OCI-LY1 (cell line): Measurements from ENCODE around the gene ITSN2.

ENCODE experiments used
- H2AFZ ChIP-seq: fragments of 200-600 bp; sonication (generic), shearing (Covaris generic); 2 replicates; pipeline ENCODE4 v1.6.0; 2014; ENCODE audit warnings: antibody characterized with exemption, mild to moderate bottlenecking, low read length
- H3F3A ChIP-seq: fragments of 200-600 bp; sonication (generic), shearing (Covaris generic); 2 replicates; pipeline ENCODE4 v1.6.0; 2014; ENCODE audit warnings: mild to moderate bottlenecking, antibody characterized with exemption, low read length, moderate library complexity; ENCODE audit not compliant: insufficient read depth
- H3K27ac ChIP-seq: fragments of 200-600 bp; sonication (generic); 2 replicates; pipeline ENCODE4 v1.5.1; 2014; ENCODE audit warnings: low read length, mixed run types, mild to moderate bottlenecking, low read depth; ENCODE audit not compliant: poor library complexity, severe bottlenecking
- H3K27me3 ChIP-seq: fragments of 200-600 bp; sonication (generic); 2 replicates; pipeline ENCODE4 v1.6.0; 2014; ENCODE audit warnings: antibody characterized with exemption, mild to moderate bottlenecking, low read length, moderate library complexity; ENCODE audit not compliant: insufficient read depth
- H3K36me3 ChIP-seq: fragments of 200-600 bp; sonication (generic); 2 replicates; pipeline ENCODE4 v1.6.1; 2014; ENCODE audit warnings: mild to moderate bottlenecking, antibody characterized with exemption, low read length, moderate library complexity, mixed read lengths; ENCODE audit not compliant: insufficient read depth
- H3K4me1 ChIP-seq: fragments of 200-600 bp; sonication (generic); 2 replicates; pipeline ENCODE4 v1.5.1; 2014; ENCODE audit warnings: mild to moderate bottlenecking, low read length, moderate library complexity; ENCODE audit not compliant: insufficient read depth, severe bottlenecking
- H3K4me2 ChIP-seq: fragments of 200-600 bp; sonication (generic), shearing (Covaris generic); 2 replicates; pipeline ENCODE4 v1.6.1; 2014; ENCODE audit warnings: low read length
- H3K4me3 ChIP-seq: fragments of 200-600 bp; sonication (generic); 2 replicates; pipeline ENCODE4 v1.5.1; 2014; ENCODE audit warnings: low read length, low read depth, mild to moderate bottlenecking, mixed read lengths; ENCODE audit not compliant: poor library complexity, severe bottlenecking
- H3K79me2 ChIP-seq: fragments of 200-600 bp; shearing (Covaris generic); 2 replicates; pipeline ENCODE4 v1.6.1; 2016; ENCODE audit warnings: mixed run types, low read length, mixed read lengths; ENCODE audit not compliant: insufficient read depth
- H3K9ac ChIP-seq: fragments of 200-600 bp; sonication (generic), shearing (Covaris generic); 2 replicates; pipeline ENCODE4 v1.6.1; 2014; ENCODE audit warnings: mild to moderate bottlenecking, low read length, mixed read lengths
- H3K9me2 ChIP-seq: fragments of 200-600 bp; sonication (generic), shearing (Covaris generic); 2 replicates; pipeline ENCODE4 v1.6.1; 2014; ENCODE audit warnings: low read depth, mild to moderate bottlenecking, low read length, mixed read lengths
- H3K9me3 ChIP-seq: fragments of 200-600 bp; shearing (Covaris generic); 2 replicates; pipeline ENCODE4 v1.6.1; 2014; ENCODE audit warnings: low read length, mixed read lengths
- H4K20me1 ChIP-seq: fragments of 200-600 bp; sonication (generic), shearing (Covaris generic); 2 replicates; pipeline ENCODE4 v1.6.0; 2016; ENCODE audit warnings: mild to moderate bottlenecking, low read length; ENCODE audit not compliant: insufficient read depth
- CTCF ChIP-seq: fragments of 200-600 bp; sonication (generic), shearing (Covaris generic); IDR thresholded peaks from 2 replicates; pipeline ENCODE4 v1.5.1; 2017; ENCODE audit warnings: mild to moderate bottlenecking, antibody characterized with exemption, low read length, moderate library complexity, mixed read lengths
- EZH2 ChIP-seq: fragments of 200-600 bp; sonication (generic), shearing (Covaris generic); IDR thresholded peaks from 2 replicates; pipeline ENCODE4 v1.8.0; 2017; ENCODE audit warnings: borderline replicate concordance, mixed run types, mild to moderate bottlenecking, antibody characterized with exemption, low read length, moderate library complexity, mixed read lengths

Gene ITSN2

GRCh38 chr2:24402242-24403097 lies 42.1 kb upstream of the ITSN2 start:
- Histone ChIP-seq H3K4me1 (peaks cover 5% of the 10 kb centered on the region), H2AFZ (no peak overlapping the region), H3K27ac (no peak overlapping the region), H3K27me3 (no peaks in the 10 kb centered on the region), H3K9me3 (no peaks in the 10 kb centered on the region), H3K36me3 (no peaks in the 10 kb centered on the region), H3K9me2 (no peaks in the 10 kb centered on the region), H3F3A (no peaks in the 10 kb centered on the region), H3K79me2 (no peaks in the 10 kb centered on the region), H4K20me1 (no peaks in the 10 kb centered on the region), H3K4me2 (no peak overlapping the region), H3K4me3 (no peak overlapping the region), H3K9ac (no peak overlapping the region)
- TF ChIP-seq EZH2 (no peak), CTCF (no peak)

- Histone ChIP-seq H3K9me2 (no peaks in the 10 kb centered on the region), H3K36me3 (no peaks in the 10 kb centered on the region), H4K20me1 (no peaks in the 10 kb centered on the region), H3K4me2 (no peak overlapping the region), H3K4me1 (peaks cover 5% of the 10 kb centered on the region), H3K4me3 (no peak overlapping the region), H3K9ac (no peak overlapping the region), H3K27me3 (no peaks in the 10 kb centered on the region), H2AFZ (peak overlapping the region; percentile 84; the same call in 1 of the 2 replicates), H3K9me3 (no peaks in the 10 kb centered on the region), H3F3A (no peaks in the 10 kb centered on the region), H3K27ac (no peak overlapping the region), H3K79me2 (no peaks in the 10 kb centered on the region)
- TF ChIP-seq CTCF (no peak), EZH2 (no peak)
These were observed 40.0 kb upstream of the ITSN2 start for GRCh38 chr2:24400207-24400907.

GRCh38 chr2:24399434-24400206 lies 39.3 kb upstream of the ITSN2 start:
- H3K4me1 ChIP-seq, result peaks cover 5% of the 10 kb centered on the region
- no peak overlapping the region for H3K9ac ChIP-seq
- no peaks in the 10 kb centered on the region for H4K20me1 ChIP-seq
- H3K27me3 ChIP-seq, result no peaks in the 10 kb centered on the region
- no peaks in the 10 kb centered on the region for H3K9me3 ChIP-seq
- H3F3A ChIP-seq, result no peaks in the 10 kb centered on the region
- no peak overlapping the region for H3K27ac ChIP-seq
- no peaks in the 10 kb centered on the region for H3K79me2 ChIP-seq
- H3K36me3 ChIP-seq, result no peaks in the 10 kb centered on the region
- peak overlapping the region; percentile 84; the same call in 1 of the 2 replicates for H2AFZ ChIP-seq
- no peak overlapping the region for H3K4me2 ChIP-seq
- H3K9me2 ChIP-seq, result no peaks in the 10 kb centered on the region
- TF ChIP-seq EZH2 (no peak), CTCF (no peak)
- no peak overlapping the region for H3K4me3 ChIP-seq
